RWPE1 (cell line): ENCODE data around the gene ALOX15B.
A peak's percentile ranks its signal among the peaks of the same experiment; 100 is the strongest.

ENCODE experiments used
- CTCF ChIA-PET: fragments of 350-600 bp; sonication (Branson Sonifier 250); formaldehyde crosslinking; extraction: SDS; loops from one replicate; lab custom pipeline; 2021; lab: Yijun Ruan, JAX
- POLR2A ChIA-PET: fragments of 400-600 bp; formaldehyde crosslinking; extraction: SDS; loops from one replicate; lab custom pipeline; 2020; ENCODE audit warnings: antibody characterized with exemption; ENCODE audit not compliant: low non-redundant PET; lab: Yijun Ruan, JAX
- DNase-seq: peaks from one replicate; pipeline ENCODE4 v3.0.0; 2012; ENCODE audit warnings: low spot score
- H3K27ac ChIP-seq: fragments of 450-650 bp; 2 replicates; pipeline ENCODE4 v1.5.1; 2017
- CTCF ChIP-seq: fragments of 450-650 bp; conservative IDR thresholded peaks from 2 replicates; pipeline ENCODE4 v1.5.1; 2017; ENCODE audit warnings: low read depth, mild to moderate bottlenecking

ALOX15B gene

GRCh38 chr17:8079291-8080207, 40.7 kb downstream of the ALOX15B start:
- DNase-seq = peak; percentile 69
- H3K27ac ChIP-seq = peak overlapping the region; percentile 55; the same call in 1 of the 2 replicates
- ChIA-PET CTCF (interaction anchor here (0.5 to 1.9 kb wide), 19 partner anchors 10 to 690 kb away, joined by 3 to 6 read pairs (median 3); no protein-coding TSS in a partner anchor), POLR2A (no interaction called here)
- TF ChIP-seq CTCF = peak; percentile 93

- no peak for DNase-seq
- ChIA-PET CTCF (interaction anchor here (0.6 to 1.9 kb wide), 10 partner anchors 11 to 264 kb away, joined by 3 to 6 read pairs (median 3); no protein-coding TSS in a partner anchor), POLR2A (no interaction called here)
- peak; percentile 37; the same call in 1 of the 2 replicates for TF ChIP-seq CTCF
- no peak overlapping the region for H3K27ac ChIP-seq
These were observed 41.4 kb downstream of the ALOX15B start for GRCh38 chr17:8080208-8080798.

- ChIA-PET POLR2A (no interaction called here), CTCF (interaction anchor here (0.6 to 1.9 kb wide), 9 partner anchors 10 to 264 kb away, joined by 3 to 6 read pairs (median 3); no protein-coding TSS in a partner anchor)
These were observed 42.0 kb downstream of the ALOX15B start for GRCh38 chr17:8080799-8081219.

GRCh38 chr17:8081876-8082275, 43.0 kb downstream of the ALOX15B start:
- no peak for TF ChIP-seq CTCF
- ChIA-PET CTCF (interaction anchor here (1.9 kb wide), 1 partner anchor 28 kb away, joined by 6 read pairs; no protein-coding TSS in a partner anchor), POLR2A (no interaction called here)
- no peak overlapping the region for H3K27ac ChIP-seq
- no peak for DNase-seq

More at GRCh38 chr17:8080799-8081219, 42.0 kb downstream of the ALOX15B start:
- no peak for TF ChIP-seq CTCF
- DNase-seq = no peak
- no peak overlapping the region for H3K27ac ChIP-seq

GRCh38 chr17:8082292-8082691, 43.4 kb downstream of the ALOX15B start:
- no peak for TF ChIP-seq CTCF
- no peak overlapping the region for H3K27ac ChIP-seq
- ChIA-PET POLR2A (no interaction called here), CTCF (interaction anchor here (0.5 to 0.9 kb wide), 2 partner anchors 8 to 114 kb away, joined by 4 to 5 read pairs; no protein-coding TSS in a partner anchor)
- no peak for DNase-seq

- CTCF ChIA-PET = interaction anchor here (1.5 to 2.2 kb wide), 2 partner anchors 27 to 35 kb away, joined by 3 to 12 read pairs; partner anchors contain the start of gene ALOXE3
- no peak for DNase-seq
- POLR2A ChIA-PET = no interaction called here
These were observed 45.4 kb downstream of the ALOX15B start for GRCh38 chr17:8084250-8084649.

More at GRCh38 chr17:8084250-8084649, 45.4 kb downstream of the ALOX15B start:
- H3K27ac ChIP-seq = no peak overlapping the region
- no peak for TF ChIP-seq CTCF
